Neural crest cell (in vitro differentiated cells): Measurements from ENCODE around the gene PTGER1. TPM values are rescaled to one million over a fixed set of nuclear protein-coding genes. Genes with fewer than 3 reads are reported as not detected.

Source experiments
- DNase-seq: peaks from one replicate; pipeline ENCODE4 v3.0.0; 2021; ENCODE audit warnings: low read depth, mixed read lengths, low spot score
- H3K27ac Mint-ChIP-seq: one replicate; pipeline ENCODE4 v1.8.0; 2021; ENCODE audit warnings: mild to moderate bottlenecking, mixed read lengths; ENCODE audit not compliant: unreplicated experiment
- H3K27me3 Mint-ChIP-seq: 2 replicates; pipeline ENCODE4 v1.8.0; 2021; ENCODE audit warnings: low read depth, mild to moderate bottlenecking, mixed read lengths
- H3K36me3 Mint-ChIP-seq: 2 replicates; pipeline ENCODE4 v1.8.0; 2021; ENCODE audit warnings: low read depth, mild to moderate bottlenecking, mixed read lengths
- H3K4me1 Mint-ChIP-seq: 2 replicates; pipeline ENCODE4 v1.8.0; 2021; ENCODE audit warnings: mixed read lengths
- H3K4me3 Mint-ChIP-seq: one replicate; pipeline ENCODE4 v1.8.0; 2021; ENCODE audit warnings: mild to moderate bottlenecking, mixed read lengths
- H3K9me3 Mint-ChIP-seq: 2 replicates; pipeline ENCODE4 v1.8.0; 2021; ENCODE audit warnings: mixed read lengths
- total RNA-seq: library from RNA; stranded (reverse); gene quantifications from 2 replicates; pipeline ENCODE4 v1.2.1, GENCODE V29; 2021
- TF ChIP-seq, protein P1 (sequence below): fragments of 200-600 bp; sonication (generic); conservative IDR thresholded peaks from 2 replicates; pipeline ENCODE4 v1.5.0; 2021; ENCODE audit warnings: antibody characterized with exemption, mild to moderate bottlenecking

The PTGER1 gene
- total RNA-seq, 1 donor from 2014 or later: 0.40 TPM

DNA sequence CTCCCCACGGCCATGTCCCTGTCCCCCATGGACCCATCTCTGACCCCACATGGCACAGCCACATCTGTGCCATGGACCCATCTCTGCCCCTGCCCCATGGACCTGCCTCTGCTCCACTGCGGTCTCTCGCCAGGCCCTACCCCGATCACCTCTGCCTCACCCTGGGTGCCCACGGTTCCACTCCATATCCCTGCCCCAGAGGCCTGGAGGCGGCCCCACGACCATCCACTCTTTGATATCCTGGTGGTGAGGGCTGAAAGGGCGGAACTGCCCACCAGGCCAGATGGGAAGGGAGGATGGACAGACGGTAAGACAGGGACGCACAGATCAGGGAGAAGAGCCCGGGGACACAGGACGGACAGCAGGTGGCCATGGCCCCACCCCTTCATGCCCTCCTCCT lies 327 bp downstream of the PTGER1 start:
- Mint-ChIP-seq H3K9me3 (no peaks in the 10 kb centered on the region), H3K27me3 (peaks cover 9% of the 10 kb centered on the region), H3K27ac (no peak overlapping the region), H3K4me1 (peaks cover 16% of the 10 kb centered on the region), H3K36me3 (peaks cover 2% of the 10 kb centered on the region), H3K4me3 (no peak overlapping the region)
- TF ChIP-seq, protein P1, sequence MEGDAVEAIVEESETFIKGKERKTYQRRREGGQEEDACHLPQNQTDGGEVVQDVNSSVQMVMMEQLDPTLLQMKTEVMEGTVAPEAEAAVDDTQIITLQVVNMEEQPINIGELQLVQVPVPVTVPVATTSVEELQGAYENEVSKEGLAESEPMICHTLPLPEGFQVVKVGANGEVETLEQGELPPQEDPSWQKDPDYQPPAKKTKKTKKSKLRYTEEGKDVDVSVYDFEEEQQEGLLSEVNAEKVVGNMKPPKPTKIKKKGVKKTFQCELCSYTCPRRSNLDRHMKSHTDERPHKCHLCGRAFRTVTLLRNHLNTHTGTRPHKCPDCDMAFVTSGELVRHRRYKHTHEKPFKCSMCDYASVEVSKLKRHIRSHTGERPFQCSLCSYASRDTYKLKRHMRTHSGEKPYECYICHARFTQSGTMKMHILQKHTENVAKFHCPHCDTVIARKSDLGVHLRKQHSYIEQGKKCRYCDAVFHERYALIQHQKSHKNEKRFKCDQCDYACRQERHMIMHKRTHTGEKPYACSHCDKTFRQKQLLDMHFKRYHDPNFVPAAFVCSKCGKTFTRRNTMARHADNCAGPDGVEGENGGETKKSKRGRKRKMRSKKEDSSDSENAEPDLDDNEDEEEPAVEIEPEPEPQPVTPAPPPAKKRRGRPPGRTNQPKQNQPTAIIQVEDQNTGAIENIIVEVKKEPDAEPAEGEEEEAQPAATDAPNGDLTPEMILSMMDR: no peak
- no peak for DNase-seq

DNA sequence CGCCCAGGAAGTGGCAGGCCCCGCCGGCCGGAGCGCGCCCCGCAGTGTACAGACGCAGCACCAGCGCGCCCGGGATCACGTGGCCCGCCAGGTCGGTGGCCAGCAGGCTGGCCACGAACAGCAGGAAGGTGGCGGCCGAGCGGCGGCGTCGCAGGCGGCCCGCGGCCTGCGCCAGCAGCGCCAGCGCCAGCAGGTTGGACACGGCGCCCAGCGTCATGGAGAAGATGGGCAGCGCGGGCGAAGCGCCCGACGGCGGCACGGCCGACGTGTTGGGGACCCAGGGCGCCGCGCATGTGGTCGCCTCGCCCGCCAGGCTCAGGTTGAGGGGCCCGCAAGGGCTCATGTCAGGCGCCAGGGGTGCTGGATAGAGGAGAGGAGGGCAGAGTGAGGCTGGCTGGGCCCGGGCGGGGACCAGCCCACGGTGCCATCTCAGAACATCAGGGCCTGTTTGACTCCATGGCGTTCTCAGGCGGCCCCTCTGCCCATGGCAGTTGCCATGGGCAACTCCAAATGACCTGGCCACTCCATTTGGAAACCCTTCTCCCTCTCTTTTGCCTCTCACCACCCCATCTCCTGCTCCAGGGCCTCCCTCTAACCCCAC lies 1.1 kb downstream of the PTGER1 start:
- peaks cover 2% of the 10 kb centered on the region for H3K36me3 Mint-ChIP-seq
- DNase-seq: no peak
- no peaks in the 10 kb centered on the region for H3K9me3 Mint-ChIP-seq
- no peak overlapping the region for H3K27ac Mint-ChIP-seq
- no peak overlapping the region for H3K4me3 Mint-ChIP-seq
- peaks cover 16% of the 10 kb centered on the region for H3K4me1 Mint-ChIP-seq
- peaks cover 9% of the 10 kb centered on the region for H3K27me3 Mint-ChIP-seq
- TF ChIP-seq, protein P1: no peak

DNA sequence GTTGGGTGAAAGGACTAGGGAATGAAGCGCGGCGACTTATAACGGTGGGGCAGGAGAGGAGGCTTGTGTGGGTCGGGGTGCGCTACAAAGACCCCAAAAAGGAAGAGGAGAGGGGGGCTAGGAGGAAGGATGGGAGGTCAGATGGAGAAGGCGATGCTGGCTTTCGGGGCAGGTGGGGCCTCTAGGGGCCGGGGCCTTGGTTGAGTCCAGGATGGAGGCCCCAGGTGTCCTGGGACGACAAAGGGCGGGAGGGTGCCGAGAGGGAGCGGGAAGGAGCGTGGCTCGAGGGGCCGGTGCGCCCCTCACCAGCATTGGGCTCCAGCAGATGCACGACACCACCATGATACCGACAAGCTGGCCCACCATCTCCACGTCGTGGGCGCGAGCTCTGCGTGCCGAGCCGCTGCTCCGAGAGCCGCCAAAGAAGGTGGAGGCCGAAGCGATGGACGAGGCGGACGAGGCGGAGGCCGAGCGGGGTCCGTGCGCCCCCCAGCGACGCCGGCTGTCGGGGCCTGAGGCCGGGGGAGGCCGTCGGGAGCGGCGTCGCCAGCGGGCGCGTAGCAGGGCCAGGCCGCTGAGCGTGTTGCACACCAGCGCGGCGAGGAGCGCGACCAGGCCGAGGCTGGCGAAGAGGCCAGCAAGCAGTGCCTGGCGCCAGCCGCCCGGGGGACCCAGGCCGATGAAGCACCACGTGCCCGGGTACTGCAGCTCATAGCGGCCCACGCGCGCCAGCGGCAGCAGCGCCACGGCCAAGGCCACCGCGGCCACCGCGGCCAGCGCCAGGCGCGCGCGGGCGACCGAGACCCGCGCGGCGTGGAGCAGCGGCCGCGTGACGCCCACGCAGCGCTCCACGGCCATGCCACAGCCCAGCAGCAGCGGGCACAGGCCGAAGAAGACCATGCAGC lies 1.8 kb downstream of the PTGER1 start:
- no peak overlapping the region for H3K4me3 Mint-ChIP-seq
- no peak overlapping the region for H3K27ac Mint-ChIP-seq
- peaks cover 16% of the 10 kb centered on the region for H3K4me1 Mint-ChIP-seq
- H3K9me3 Mint-ChIP-seq: no peaks in the 10 kb centered on the region
- DNase-seq: no peak
- H3K27me3 Mint-ChIP-seq: peaks cover 9% of the 10 kb centered on the region
- H3K36me3 Mint-ChIP-seq: peaks cover 2% of the 10 kb centered on the region
- TF ChIP-seq, protein P1: no peak

DNA sequence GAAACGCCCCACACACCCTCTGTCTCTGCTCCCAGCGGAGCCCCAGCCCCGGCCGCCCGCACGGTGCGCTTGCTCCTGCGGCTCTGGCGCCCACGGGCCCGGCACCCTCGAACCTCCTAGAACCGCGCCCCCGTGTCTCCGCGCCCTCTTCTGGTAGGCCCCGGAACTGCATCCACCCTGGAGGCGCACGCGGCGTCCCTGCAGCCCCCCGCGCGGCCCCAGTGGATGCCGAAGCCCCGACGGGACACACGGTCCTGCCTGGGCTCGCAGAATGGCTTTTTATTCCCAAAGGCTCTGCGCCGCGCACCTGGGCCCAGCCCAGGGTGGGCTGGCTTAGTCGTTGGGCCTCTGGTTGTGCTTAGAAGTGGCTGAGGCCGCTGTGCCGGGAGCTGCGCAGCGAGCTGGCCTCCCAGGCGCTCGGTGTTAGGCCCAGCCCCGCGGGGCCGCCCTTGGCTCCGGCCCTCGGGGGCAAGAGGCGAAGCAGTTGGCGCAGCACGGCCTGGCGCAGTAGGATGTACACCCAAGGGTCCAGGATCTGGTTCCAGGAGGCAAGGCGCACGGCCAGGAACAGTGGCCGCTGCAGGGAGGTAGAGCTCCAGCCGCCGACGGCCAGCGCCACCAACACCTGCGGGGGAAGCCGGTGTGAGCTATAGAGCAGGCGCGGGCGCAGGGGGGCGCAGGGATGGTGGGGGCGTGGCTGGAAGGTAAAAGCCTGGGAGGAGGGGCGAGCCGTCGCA lies 2.8 kb downstream of the PTGER1 start:
- Mint-ChIP-seq H3K4me1 (peaks cover 16% of the 10 kb centered on the region), H3K27me3 (peaks cover 9% of the 10 kb centered on the region), H3K4me3 (no peak overlapping the region), H3K36me3 (peaks cover 2% of the 10 kb centered on the region), H3K27ac (no peak overlapping the region), H3K9me3 (no peaks in the 10 kb centered on the region)
- TF ChIP-seq, protein P1: peak; percentile 99
- peak; percentile 95 for DNase-seq

DNA sequence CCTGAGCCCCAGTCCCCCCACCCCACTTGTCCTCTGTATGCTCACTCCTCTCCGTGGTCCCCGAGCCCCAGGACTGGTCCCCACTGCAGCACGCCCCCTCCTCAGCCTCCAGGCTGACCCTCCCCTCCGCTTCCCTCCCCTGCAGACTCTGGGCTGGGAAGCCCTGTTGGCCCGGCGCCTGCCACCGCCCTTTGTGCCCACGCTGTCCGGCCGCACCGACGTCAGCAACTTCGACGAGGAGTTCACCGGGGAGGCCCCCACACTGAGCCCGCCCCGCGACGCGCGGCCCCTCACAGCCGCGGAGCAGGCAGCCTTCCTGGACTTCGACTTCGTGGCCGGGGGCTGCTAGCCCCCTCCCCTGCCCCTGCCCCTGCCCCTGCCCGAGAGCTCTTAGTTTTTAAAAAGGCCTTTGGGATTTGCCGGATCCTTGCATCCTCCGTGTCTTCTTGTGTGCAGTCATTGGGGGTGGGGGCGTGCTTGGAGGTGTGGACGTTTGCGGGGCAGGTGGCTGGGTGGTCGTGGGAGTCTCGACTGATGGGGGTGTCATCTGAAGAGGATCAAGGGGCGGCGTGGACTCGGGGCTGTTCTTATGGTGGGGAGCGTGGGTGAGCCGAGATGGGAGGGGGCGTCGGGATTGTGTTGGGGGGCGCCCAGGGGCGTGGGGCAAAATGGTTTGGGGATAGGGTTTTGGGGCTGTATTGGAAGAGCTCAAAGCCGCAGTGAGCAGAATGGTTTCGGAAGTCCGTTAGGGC lies 3.5 kb downstream of the PTGER1 start:
- DNase-seq: no peak
- Mint-ChIP-seq H3K4me3 (no peak overlapping the region), H3K36me3 (peaks cover 1% of the 10 kb centered on the region), H3K27me3 (peaks cover 8% of the 10 kb centered on the region), H3K4me1 (peaks cover 14% of the 10 kb centered on the region), H3K27ac (no peak overlapping the region), H3K9me3 (no peaks in the 10 kb centered on the region)
- TF ChIP-seq, protein P1: no peak
